Measurements from ENCODE around the gene SLC43A1. TPM values are rescaled to one million over a fixed set of nuclear protein-coding genes. Genes with fewer than 3 reads are reported as not detected.

SLC43A1 gene
- polyA plus RNA-seq, 3 donors: 5.4 to 6.2 (median 5.8) TPM

GRCh38 chr11:57496109-57496820 lies 19.2 kb downstream of the SLC43A1 start:
- no peaks in the 10 kb centered on the region for H3K27me3 ChIP-seq (ENCODE audit: control insufficient read depth in 2 of 2, insufficient read depth in 2 of 2, low read length in 2 of 2)
- no peak overlapping the region for H3K27ac ChIP-seq (ENCODE audit: low read depth in 1 of 2, low read length in 2 of 2)
- no peak overlapping the region for H3K4me2 ChIP-seq (replicated peaks; ENCODE audit: extremely low read depth, low read length, poor library complexity, severe bottlenecking)
- no peaks in the 10 kb centered on the region for H4K20me1 ChIP-seq (ENCODE audit: insufficient read depth, low read length)
- 98% methylated on average over 8 of the region's 9 CpGs for WGBS (ENCODE audit: insufficient coverage)
- no peaks in the 10 kb centered on the region for H3K9me3 ChIP-seq (replicated peaks in 1 of 2; ENCODE audit: control insufficient read depth in 1 of 2, insufficient read depth in 1 of 2, low read length in 2 of 2)
- Mint-ChIP-seq H3K4me3 (no peak overlapping the region), H3K36me3 (peaks cover 21 to 45% of the 10 kb centered on the region in 2 donors), H3K27me3 (ENCODE audit: low read depth in 3 of 3) (peaks cover 0 to 1% (median 0%) of the 10 kb centered on the region in 3 donors), H3K9me3 (no peaks in the 10 kb centered on the region), H3K4me1 (peaks cover 8% of the 10 kb centered on the region), H3K27ac (peak overlapping the region in 2 of 7 donors; percentile 6 to 75)
- intact Hi-C loops (cut with micrococcal nuclease): no loop called here
- peaks cover 4 to 10% of the 10 kb centered on the region in 2 donors for H3K4me1 ChIP-seq (ENCODE audit: control insufficient read depth in 1 of 2, insufficient read depth in 2 of 2, low read length in 2 of 2)
- DNase-seq: no peak
- peaks cover 14 to 24% of the 10 kb centered on the region in 2 donors for H3K36me3 ChIP-seq (replicated peaks in 1 of 2; ENCODE audit: control insufficient read depth in 1 of 2, insufficient read depth in 2 of 2, low read length in 2 of 2)
- H3K4me3 ChIP-seq (replicated peaks in 1 of 3; ENCODE audit: low read depth in 2 of 3, low read length in 3 of 3): no peak overlapping the region
- H3K79me2 ChIP-seq (ENCODE audit: insufficient read depth, low read length): no peaks in the 10 kb centered on the region
- H3K9ac ChIP-seq (ENCODE audit: insufficient read depth, low read length, poor library complexity, severe bottlenecking): no peak overlapping the region
- no peak for TF ChIP-seq CTCF (IDR thresholded peaks at IDR 0.05)
- no peak overlapping the region for H2AFZ ChIP-seq (ENCODE audit: insufficient read depth, low read depth, low read length, poor library complexity, severe bottlenecking)

- Mint-ChIP-seq H3K27me3 (ENCODE audit: low read depth in 3 of 3) (peaks cover 0 to 1% (median 0%) of the 10 kb centered on the region in 3 donors), H3K4me3 (no peak overlapping the region), H3K27ac (no peak overlapping the region), H3K36me3 (peaks cover 41 to 59% of the 10 kb centered on the region in 2 donors), H3K4me1 (no peaks in the 10 kb centered on the region), H3K9me3 (no peaks in the 10 kb centered on the region)
- Histone ChIP-seq H3K27me3 (ENCODE audit: control insufficient read depth in 2 of 2, insufficient read depth in 2 of 2, low read length in 2 of 2) (no peaks in the 10 kb centered on the region), H4K20me1 (ENCODE audit: insufficient read depth, low read length) (no peaks in the 10 kb centered on the region), H3K9me3 (replicated peaks in 1 of 2; ENCODE audit: control insufficient read depth in 1 of 2, insufficient read depth in 1 of 2, low read length in 2 of 2) (no peaks in the 10 kb centered on the region), H2AFZ (ENCODE audit: insufficient read depth, low read depth, low read length, poor library complexity, severe bottlenecking) (no peak overlapping the region), H3K9ac (ENCODE audit: insufficient read depth, low read length, poor library complexity, severe bottlenecking) (no peak overlapping the region), H3K27ac (ENCODE audit: low read depth in 1 of 2, low read length in 2 of 2) (no peak overlapping the region), H3K4me1 (ENCODE audit: control insufficient read depth in 1 of 2, insufficient read depth in 2 of 2, low read length in 2 of 2) (no peaks in the 10 kb centered on the region), H3K36me3 (replicated peaks in 1 of 2; ENCODE audit: control insufficient read depth in 1 of 2, insufficient read depth in 2 of 2, low read length in 2 of 2) (peaks cover 8 to 43% of the 10 kb centered on the region in 2 donors), H3K4me2 (replicated peaks; ENCODE audit: extremely low read depth, low read length, poor library complexity, severe bottlenecking) (no peak overlapping the region), H3K79me2 (ENCODE audit: insufficient read depth, low read length) (no peaks in the 10 kb centered on the region), H3K4me3 (replicated peaks in 1 of 3; ENCODE audit: low read depth in 2 of 3, low read length in 3 of 3) (no peak overlapping the region)
- peak; percentile 98 for TF ChIP-seq CTCF (IDR thresholded peaks at IDR 0.05)
- intact Hi-C loops (cut with micrococcal nuclease): loop anchor here in 1 of 2 donors (5.0 kb wide), 1 partner anchor 33 kb away; no protein-coding TSS in a partner anchor
- 94% methylated on average over 5 of the region's 15 CpGs for WGBS (ENCODE audit: insufficient coverage)
- DNase-seq: peak in 2 of 3 donors; percentile 40 to 43
These were observed 21.7 kb downstream of the SLC43A1 start for GRCh38 chr11:57493507-57494503.
